Calu3 (cell line): ENCODE data around the gene INTS1. TPM values are rescaled to one million over a fixed set of nuclear protein-coding genes. Genes with fewer than 3 reads are reported as not detected.

ENCODE experiments used
- BruUV-seq: library from RNA; stranded (reverse); fragments of 400-500 nt; replicated peaks from 2 replicates; lab custom pipeline; 2021; lab: Mats Ljungman, UMichigan
- CTCF ChIA-PET: fragments of 300-600 bp; sonication (Branson Sonifier 250); formaldehyde crosslinking; loops from one replicate; lab custom pipeline; 2022; ENCODE audit warnings: antibody characterized with exemption; lab: Charles Lee
- DNase-seq: peaks from one replicate; pipeline ENCODE4 v3.0.0; 2022
- H3K27ac Mint-ChIP-seq: one replicate; pipeline ENCODE4 v1.8.0; 2022; ENCODE audit warnings: mixed read lengths; ENCODE audit not compliant: unreplicated experiment
- H3K27me3 Mint-ChIP-seq: one replicate; pipeline ENCODE4 v1.8.0; 2022; ENCODE audit warnings: mixed read lengths; ENCODE audit not compliant: unreplicated experiment
- H3K36me3 Mint-ChIP-seq: one replicate; pipeline ENCODE4 v1.8.0; 2022; ENCODE audit warnings: mild to moderate bottlenecking, moderate library complexity, mixed read lengths; ENCODE audit not compliant: insufficient read depth, unreplicated experiment
- H3K4me1 Mint-ChIP-seq: one replicate; pipeline ENCODE4 v1.8.0; 2022; ENCODE audit warnings: mild to moderate bottlenecking, low read depth, mixed read lengths; ENCODE audit not compliant: unreplicated experiment
- H3K4me3 Mint-ChIP-seq: one replicate; pipeline ENCODE4 v1.8.0; 2022; ENCODE audit warnings: mild to moderate bottlenecking, low read depth, moderate library complexity, mixed read lengths; ENCODE audit not compliant: unreplicated experiment
- H3K9me3 Mint-ChIP-seq: one replicate; pipeline ENCODE4 v1.8.0; 2022; ENCODE audit warnings: low read depth, mixed read lengths; ENCODE audit not compliant: unreplicated experiment
- CTCF ChIP-seq: fragments of 200-600 bp; IDR thresholded peaks from one replicate; pipeline ENCODE4 v1.8.0; 2022; ENCODE audit warnings: antibody characterized with exemption; ENCODE audit not compliant: unreplicated experiment
- intact Hi-C: fragments of 100-400 bp; cut with micrococcal nuclease; formaldehyde crosslinking; loops from one replicate; pipeline ENCODE4 v1.10.0; 2022; ENCODE audit not compliant: unreplicated experiment
- total RNA-seq: library from RNA; stranded (reverse); gene quantifications from 2 replicates; pipeline ENCODE4 v1.2.3, GENCODE V29; 2022

Gene INTS1
- total RNA-seq, 1 experiment from 2014 or later: 192 TPM

- peaks cover 59% of the 10 kb centered on the region for H3K36me3 Mint-ChIP-seq
- H3K4me1 Mint-ChIP-seq: peaks cover 29% of the 10 kb centered on the region
- TF ChIP-seq CTCF: no peak
- no peak for DNase-seq
- intact Hi-C loops: no loop called here
- no peaks in the 10 kb centered on the region for H3K27me3 Mint-ChIP-seq
- no TSS peak for BruUV-seq
- no peak overlapping the region for H3K27ac Mint-ChIP-seq
- CTCF ChIA-PET: interaction anchor here (0.5 kb wide), 1 partner anchor 193 kb away, joined by 3 read pairs; no protein-coding TSS in a partner anchor
- H3K4me3 Mint-ChIP-seq: no peak overlapping the region
- H3K9me3 Mint-ChIP-seq: no peaks in the 10 kb centered on the region
Measured at GRCh38 chr7:1450987-1451386, 53.2 kb downstream of the INTS1 start.

- BruUV-seq: no TSS peak
- DNase-seq: no peak
- Mint-ChIP-seq H3K9me3 (no peaks in the 10 kb centered on the region), H3K27ac (no peak overlapping the region), H3K36me3 (peaks cover 57% of the 10 kb centered on the region), H3K4me1 (peaks cover 23% of the 10 kb centered on the region), H3K4me3 (no peak overlapping the region), H3K27me3 (no peaks in the 10 kb centered on the region)
- TF ChIP-seq CTCF: no peak
- intact Hi-C loops: no loop called here
- CTCF ChIA-PET: no interaction called here
Measured at GRCh38 chr7:1450431-1450830, 53.8 kb downstream of the INTS1 start.

- BruUV-seq: no TSS peak
- CTCF ChIA-PET: no interaction called here
- DNase-seq: no peak
- H3K36me3 Mint-ChIP-seq: peaks cover 57% of the 10 kb centered on the region
- H3K27me3 Mint-ChIP-seq: no peaks in the 10 kb centered on the region
- H3K9me3 Mint-ChIP-seq: no peaks in the 10 kb centered on the region
- no peak overlapping the region for H3K4me3 Mint-ChIP-seq
- H3K27ac Mint-ChIP-seq: no peak overlapping the region
- H3K4me1 Mint-ChIP-seq: peaks cover 21% of the 10 kb centered on the region
- intact Hi-C loops: no loop called here
- no peak for TF ChIP-seq CTCF
Measured at GRCh38 chr7:1449951-1450350, 54.2 kb downstream of the INTS1 start.

GRCh38 chr7:1449501-1449900 is 54.7 kb downstream of the INTS1 start:
- CTCF ChIA-PET: no interaction called here
- no TSS peak for BruUV-seq
- Mint-ChIP-seq H3K4me3 (no peak overlapping the region), H3K9me3 (no peaks in the 10 kb centered on the region), H3K4me1 (peaks cover 20% of the 10 kb centered on the region), H3K27ac (no peak overlapping the region), H3K36me3 (peaks cover 57% of the 10 kb centered on the region), H3K27me3 (no peaks in the 10 kb centered on the region)
- intact Hi-C loops: no loop called here
- TF ChIP-seq CTCF: no peak
- DNase-seq: no peak
